ENCODE results near the gene BOLA1. TPM values are rescaled to one million over a fixed set of nuclear protein-coding genes. Genes with fewer than 3 reads are reported as not detected.
"Not testable (repeated sequence)": the region's sequence is repeated elsewhere in the genome, so short reads cannot be mapped to it uniquely, and the experiment has no call there.

Gene BOLA1
- total and polyA plus RNA-seq, 2 experiments from 2014 or later, result 32.5 to 46.0 TPM

DNA sequence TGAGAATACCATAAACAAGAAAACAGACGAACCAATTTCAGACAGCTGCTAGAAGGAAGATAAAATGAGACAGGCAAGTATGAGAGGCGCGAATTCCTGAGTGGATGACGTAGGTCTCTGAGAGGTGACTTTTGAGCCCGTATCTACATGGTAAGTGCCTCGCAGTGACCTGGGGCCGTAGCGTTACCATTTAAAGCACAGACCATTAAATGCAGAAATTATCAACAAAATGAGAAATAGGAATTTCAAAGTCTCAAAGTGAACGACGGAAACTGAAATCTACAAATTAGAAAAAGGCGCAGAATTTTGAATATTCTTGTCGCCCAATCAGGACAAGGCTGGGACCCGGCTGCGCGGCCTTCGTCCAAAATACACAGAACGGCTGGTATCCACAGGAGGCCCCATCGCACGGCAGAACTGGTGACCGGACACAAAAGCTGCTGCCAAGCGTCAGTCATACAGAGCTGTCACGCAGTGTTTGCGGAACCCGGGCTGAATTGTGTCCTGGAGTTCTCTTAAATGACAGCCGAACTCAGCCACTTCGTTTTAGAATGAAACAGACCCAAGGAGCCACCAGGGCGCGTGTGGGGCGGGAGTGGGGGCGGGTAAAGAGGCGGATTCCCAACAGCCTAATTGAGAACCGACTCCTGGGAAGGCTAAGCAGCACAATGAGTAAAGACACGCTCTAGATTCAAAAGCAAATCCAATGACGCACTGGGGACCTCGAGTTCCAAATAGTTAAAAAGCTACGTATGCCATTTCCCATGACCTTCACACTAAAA, 13.8 kb upstream of the BOLA1 start:
- no peaks in the 10 kb centered on the region for H3K9me3 ChIP-seq (ENCODE audit: low read depth)
- peak; percentile 13 for TF ChIP-seq CTCF (IDR thresholded peaks at IDR 0.05; ENCODE audit: low read depth, low read length)
- peak; percentile 81 to 83 for DNase-seq (ENCODE audit: low read depth in 1 of 2, low spot score in 1 of 2)
- peak overlapping the region; percentile 75 for H3K4me3 ChIP-seq
- H3K4me1 ChIP-seq (ENCODE audit: low read depth), result no peaks in the 10 kb centered on the region
- peak overlapping the region; percentile 98 for H3K27ac ChIP-seq
- H3K27me3 ChIP-seq, result no peaks in the 10 kb centered on the region
- H3K36me3 ChIP-seq, result no peaks in the 10 kb centered on the region

GRCh38 chr1:149886121-149886395, 13.3 kb upstream of the BOLA1 start:
- not testable (repeated sequence) for DNase-seq (ENCODE audit: low read depth in 1 of 2, low spot score in 1 of 2); H3K27me3 ChIP-seq

DNA sequence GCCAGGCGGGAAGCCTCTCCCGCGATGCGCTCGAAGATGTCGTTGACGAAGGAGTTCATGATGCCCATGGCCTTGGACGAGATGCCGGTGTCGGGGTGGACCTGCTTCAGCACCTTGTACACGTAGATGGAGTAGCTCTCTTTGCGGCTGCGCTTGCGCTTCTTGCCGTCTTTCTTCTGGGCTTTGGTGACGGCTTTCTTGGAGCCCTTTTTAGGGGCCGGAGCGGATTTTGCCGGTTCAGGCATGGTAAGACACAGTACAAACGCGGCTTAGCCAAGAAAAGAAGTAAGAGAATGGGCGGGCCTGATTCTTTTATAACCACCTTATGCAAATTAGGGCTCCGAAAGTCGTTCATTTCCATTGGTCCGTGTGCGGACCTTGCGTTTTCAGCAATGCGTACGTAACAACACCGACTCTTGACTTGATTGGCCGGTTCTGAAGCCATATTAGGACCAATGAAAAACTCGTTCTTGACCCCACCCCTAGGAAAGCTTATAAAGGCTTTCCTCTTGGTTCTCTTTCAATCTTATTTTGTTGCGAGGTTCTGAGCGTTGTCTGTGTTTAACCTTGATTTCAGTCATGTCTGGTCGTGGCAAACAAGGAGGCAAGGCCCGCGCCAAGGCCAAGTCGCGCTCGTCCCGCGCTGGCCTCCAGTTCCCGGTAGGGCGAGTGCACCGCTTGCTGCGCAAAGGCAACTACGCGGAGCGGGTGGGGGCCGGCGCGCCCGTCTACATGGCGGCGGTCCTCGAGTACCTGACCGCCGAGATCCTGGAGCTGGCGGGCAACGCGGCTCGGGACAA, 12.8 kb upstream of the BOLA1 start:
- no peaks in the 10 kb centered on the region for H3K9me3 ChIP-seq (ENCODE audit: low read depth)
- peak overlapping the region; percentile 98 for H3K27ac ChIP-seq
- H3K4me1 ChIP-seq (ENCODE audit: low read depth), result no peaks in the 10 kb centered on the region
- H3K4me3 ChIP-seq, result peak overlapping the region; percentile 75
- no peaks in the 10 kb centered on the region for H3K36me3 ChIP-seq
- DNase-seq (ENCODE audit: low read depth in 1 of 2, low spot score in 1 of 2), result peak; percentile 97 to 99
- no peak for TF ChIP-seq CTCF (IDR thresholded peaks at IDR 0.05; ENCODE audit: low read depth, low read length)
- H3K27me3 ChIP-seq, result no peaks in the 10 kb centered on the region

More at GRCh38 chr1:149886121-149886395, 13.3 kb upstream of the BOLA1 start:
- not testable (repeated sequence) for H3K36me3 ChIP-seq; H3K9me3 ChIP-seq (ENCODE audit: low read depth); H3K4me1 ChIP-seq (ENCODE audit: low read depth)
- peak overlapping the region; percentile 75 for H3K4me3 ChIP-seq
- peak overlapping the region; percentile 98 for H3K27ac ChIP-seq

DNA sequence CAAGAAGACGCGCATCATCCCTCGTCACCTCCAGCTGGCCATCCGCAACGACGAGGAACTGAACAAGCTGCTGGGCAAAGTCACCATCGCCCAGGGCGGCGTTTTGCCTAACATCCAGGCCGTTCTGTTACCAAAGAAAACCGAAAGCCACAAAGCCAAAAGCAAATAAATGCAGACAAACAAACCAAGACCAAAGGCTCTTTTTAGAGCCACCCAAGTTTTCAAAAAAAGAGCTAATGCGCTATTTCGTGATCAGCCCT, 12.2 kb upstream of the BOLA1 start:
- not testable (repeated sequence) for H3K36me3 ChIP-seq; H3K4me1 ChIP-seq (ENCODE audit: low read depth); H3K9me3 ChIP-seq (ENCODE audit: low read depth); H3K27me3 ChIP-seq
- peak overlapping the region; percentile 98 for H3K27ac ChIP-seq
- DNase-seq (ENCODE audit: low read depth in 1 of 2, low spot score in 1 of 2), result peak in 1 of 2 donors; percentile 17
- peak overlapping the region; percentile 75 for H3K4me3 ChIP-seq

DNA sequence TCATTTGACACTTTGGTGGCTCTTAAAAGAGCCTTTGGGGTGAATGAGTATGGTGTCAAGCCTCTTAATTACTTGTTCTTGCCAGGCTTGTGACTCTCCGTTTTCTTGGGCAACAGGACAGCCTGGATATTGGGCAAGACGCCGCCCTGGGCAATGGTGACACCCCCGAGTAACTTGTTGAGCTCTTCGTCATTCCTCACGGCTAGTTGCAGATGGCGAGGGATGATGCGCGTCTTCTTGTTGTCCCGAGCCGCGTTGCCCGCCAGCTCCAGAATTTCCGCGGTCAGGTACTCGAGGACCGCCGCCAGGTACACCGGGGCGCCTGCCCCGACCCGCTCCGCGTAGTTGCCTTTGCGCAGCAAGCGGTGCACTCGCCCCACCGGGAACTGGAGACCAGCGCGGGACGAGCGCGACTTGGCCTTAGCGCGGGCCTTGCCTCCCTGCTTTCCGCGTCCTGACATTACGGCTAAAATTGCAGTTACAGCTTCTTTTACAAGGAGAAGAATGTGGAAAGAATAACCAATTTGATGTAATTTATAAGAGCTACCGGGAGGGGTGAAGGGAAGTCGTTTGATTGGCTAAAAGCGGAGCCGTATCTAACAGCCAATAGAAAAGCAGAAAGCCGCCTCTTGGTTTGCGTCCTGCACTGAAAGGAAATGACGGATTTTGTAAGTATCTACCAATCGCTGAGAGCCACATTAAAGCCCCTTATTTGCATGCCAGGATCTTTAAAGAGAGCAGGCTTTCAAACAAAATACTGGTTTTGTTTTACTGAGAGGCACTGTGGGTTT, 11.7 kb upstream of the BOLA1 start:
- DNase-seq (ENCODE audit: low read depth in 1 of 2, low spot score in 1 of 2), result peak; percentile 95 to 99
- H3K27me3 ChIP-seq, result no peaks in the 10 kb centered on the region
- no peak for TF ChIP-seq CTCF (IDR thresholded peaks at IDR 0.05; ENCODE audit: low read depth, low read length)
- no peaks in the 10 kb centered on the region for H3K36me3 ChIP-seq
- H3K4me3 ChIP-seq, result peak overlapping the region; percentile 75
- H3K4me1 ChIP-seq (ENCODE audit: low read depth), result no peaks in the 10 kb centered on the region
- H3K27ac ChIP-seq, result peak overlapping the region; percentile 98
- no peaks in the 10 kb centered on the region for H3K9me3 ChIP-seq (ENCODE audit: low read depth)

- Histone ChIP-seq H3K9me3 (ENCODE audit: low read depth) (no peaks in the 10 kb centered on the region), H3K4me3 (peak overlapping the region; percentile 75), H3K36me3 (no peaks in the 10 kb centered on the region), H3K27me3 (no peaks in the 10 kb centered on the region), H3K27ac (peak overlapping the region; percentile 98), H3K4me1 (ENCODE audit: low read depth) (no peaks in the 10 kb centered on the region)
- DNase-seq (ENCODE audit: low read depth in 1 of 2, low spot score in 1 of 2), result peak; percentile 86 to 95
- peak; percentile 66 for TF ChIP-seq CTCF (IDR thresholded peaks at IDR 0.05; ENCODE audit: low read depth, low read length)
Measured at GRCh38 chr1:149888247-149888998, 10.9 kb upstream of the BOLA1 start.
